Panc1 (cell line): ENCODE data around the gene GLIPR1L2. TPM values are rescaled to one million over a fixed set of nuclear protein-coding genes. Genes with fewer than 3 reads are reported as not detected.
"Not testable (repeated sequence)": the region's sequence is repeated elsewhere in the genome, so short reads cannot be mapped to it uniquely, and the experiment has no call there.

Experiments used
- ATAC-seq: fragments of 200-7000 bp; cut with Tn5 transposase; 2 replicates; pipeline ENCODE4 v1.9.1; 2020; ENCODE audit warnings: mild to moderate bottlenecking, moderate library complexity
- BruUV-seq: library from RNA; stranded (reverse); fragments of 400-500 nt; replicated peaks from 2 replicates; lab custom pipeline; 2021; lab: Mats Ljungman, UMichigan
- CTCF ChIA-PET: fragments of 300-600 bp; sonication (Branson Sonifier 250); formaldehyde crosslinking; loops from one replicate; lab custom pipeline; 2022; ENCODE audit warnings: antibody characterized with exemption; lab: Charles Lee
- POLR2A ChIA-PET: fragments of 300-600 bp; sonication (Branson Sonifier 250); formaldehyde crosslinking; loops from one replicate; lab custom pipeline; 2022; ENCODE audit warnings: antibody characterized with exemption; lab: Charles Lee
- DNase-seq: peaks from one replicate; pipeline ENCODE4 v3.0.0-alpha.2; 2010; ENCODE audit warnings: low read depth, low spot score
- H3K27ac ChIP-seq: 2 replicates; pipeline ENCODE4 v1.5.1; 2011; ENCODE audit warnings: mild to moderate bottlenecking, low read length, inconsistent platforms
- H3K27me3 ChIP-seq: fragments of 200-500 bp; sonication (Bioruptor generic); 2 replicates; pipeline ENCODE4 v1.6.0; 2014; ENCODE audit warnings: low read length, inconsistent platforms; ENCODE audit not compliant: control insufficient read depth, insufficient read depth
- H3K36me3 ChIP-seq: fragments of 200-500 bp; sonication (Bioruptor generic); 2 replicates; pipeline ENCODE4 v1.5.1; 2014; ENCODE audit warnings: inconsistent platforms, mild to moderate bottlenecking, low read length, moderate library complexity; ENCODE audit not compliant: control insufficient read depth, insufficient read depth
- H3K4me1 ChIP-seq: 2 replicates; pipeline ENCODE4 v1.5.1; 2011; ENCODE audit warnings: inconsistent platforms, mild to moderate bottlenecking, low read length, moderate library complexity; ENCODE audit not compliant: control insufficient read depth, insufficient read depth
- H3K4me3 ChIP-seq, 2 experiments: 2 replicates each; pipeline ENCODE4 v1.5.1; 2011 to 2012; ENCODE audit warnings: low read depth in 2 of 2, low read length in 2 of 2, mild to moderate bottlenecking in 2 of 2, inconsistent platforms in 1 of 2, moderate library complexity in 1 of 2
- H3K9me3 ChIP-seq: fragments of 200-500 bp; sonication (Bioruptor generic); 2 replicates; pipeline ENCODE4 v1.5.1; 2014; ENCODE audit warnings: low read depth, mild to moderate bottlenecking, inconsistent platforms, low read length, moderate library complexity; ENCODE audit not compliant: control insufficient read depth, insufficient read depth
- POLR2AphosphoS5 ChIP-seq: IDR thresholded peaks from 2 replicates; pipeline ENCODE4 v1.6.1; 2012; ENCODE audit warnings: mild to moderate bottlenecking, low read depth, low read length, moderate library complexity
- SIN3A ChIP-seq: IDR thresholded peaks from 2 replicates; pipeline ENCODE4 v1.6.1; 2012; ENCODE audit warnings: low read depth, mild to moderate bottlenecking, low read length, moderate library complexity, borderline replicate concordance; ENCODE audit not compliant: insufficient read depth
- TCF7L2 ChIP-seq: IDR thresholded peaks from 2 replicates; pipeline ENCODE4 v1.6.1; 2011; ENCODE audit warnings: mild to moderate bottlenecking, low read depth, low read length, inconsistent platforms
- in situ Hi-C: cut with HindIII; loops from 2 replicates; pipeline ENCODE4 v1.10.0; 2016; ENCODE audit warnings: low sequenced_read_pairs, low pct_unique_long_range_greater_than_20kb
- intact Hi-C: fragments of 100-400 bp; cut with micrococcal nuclease; formaldehyde crosslinking; loops from one replicate; pipeline ENCODE4 v1.10.0; 2022; ENCODE audit not compliant: unreplicated experiment
- total RNA-seq: library from RNA; stranded (reverse); gene quantifications from one replicate; pipeline ENCODE4 v1.2.1, GENCODE V29; 2021; ENCODE audit not compliant: unreplicated experiment
- TF ChIP-seq, protein P1 (sequence below), 2 experiments: IDR thresholded peaks; 2 replicates each; pipeline ENCODE4 v1.6.1; 2011 to 2012; ENCODE audit warnings: low read depth in 2 of 2, control low read depth in 1 of 2, low read length in 1 of 2, mild to moderate bottlenecking in 1 of 2, moderate library complexity in 1 of 2; ENCODE audit not compliant: insufficient read depth in 1 of 2
- TF ChIP-seq, protein P2 (sequence below): fragments of 450-650 bp; IDR thresholded peaks from 2 replicates; pipeline ENCODE4 v1.5.1; 2017; ENCODE audit warnings: mild to moderate bottlenecking

The GLIPR1L2 gene
- total RNA-seq, 1 experiment from 2014 or later, result 0.72 TPM

DNA sequence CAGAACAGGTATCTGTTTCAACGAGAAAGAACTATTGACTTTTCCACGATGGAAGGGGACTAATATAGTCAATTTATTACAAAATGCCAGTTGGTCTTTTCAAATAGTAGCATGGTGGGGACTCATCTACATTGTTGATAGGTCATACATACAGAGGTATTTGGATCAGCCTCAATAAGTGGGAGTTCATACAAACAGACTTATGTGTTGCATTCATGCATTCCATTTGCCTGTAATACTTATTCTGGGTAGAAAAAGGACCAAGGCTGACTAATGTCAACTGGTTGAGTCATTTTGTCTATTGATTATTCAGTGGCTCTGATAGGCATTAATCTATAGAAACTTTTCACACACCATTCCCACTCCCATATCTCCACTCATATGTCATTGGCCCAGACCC, 48.2 kb downstream of the GLIPR1L2 start:
- TF ChIP-seq SIN3A, result no peak
- TF ChIP-seq, protein P1, sequence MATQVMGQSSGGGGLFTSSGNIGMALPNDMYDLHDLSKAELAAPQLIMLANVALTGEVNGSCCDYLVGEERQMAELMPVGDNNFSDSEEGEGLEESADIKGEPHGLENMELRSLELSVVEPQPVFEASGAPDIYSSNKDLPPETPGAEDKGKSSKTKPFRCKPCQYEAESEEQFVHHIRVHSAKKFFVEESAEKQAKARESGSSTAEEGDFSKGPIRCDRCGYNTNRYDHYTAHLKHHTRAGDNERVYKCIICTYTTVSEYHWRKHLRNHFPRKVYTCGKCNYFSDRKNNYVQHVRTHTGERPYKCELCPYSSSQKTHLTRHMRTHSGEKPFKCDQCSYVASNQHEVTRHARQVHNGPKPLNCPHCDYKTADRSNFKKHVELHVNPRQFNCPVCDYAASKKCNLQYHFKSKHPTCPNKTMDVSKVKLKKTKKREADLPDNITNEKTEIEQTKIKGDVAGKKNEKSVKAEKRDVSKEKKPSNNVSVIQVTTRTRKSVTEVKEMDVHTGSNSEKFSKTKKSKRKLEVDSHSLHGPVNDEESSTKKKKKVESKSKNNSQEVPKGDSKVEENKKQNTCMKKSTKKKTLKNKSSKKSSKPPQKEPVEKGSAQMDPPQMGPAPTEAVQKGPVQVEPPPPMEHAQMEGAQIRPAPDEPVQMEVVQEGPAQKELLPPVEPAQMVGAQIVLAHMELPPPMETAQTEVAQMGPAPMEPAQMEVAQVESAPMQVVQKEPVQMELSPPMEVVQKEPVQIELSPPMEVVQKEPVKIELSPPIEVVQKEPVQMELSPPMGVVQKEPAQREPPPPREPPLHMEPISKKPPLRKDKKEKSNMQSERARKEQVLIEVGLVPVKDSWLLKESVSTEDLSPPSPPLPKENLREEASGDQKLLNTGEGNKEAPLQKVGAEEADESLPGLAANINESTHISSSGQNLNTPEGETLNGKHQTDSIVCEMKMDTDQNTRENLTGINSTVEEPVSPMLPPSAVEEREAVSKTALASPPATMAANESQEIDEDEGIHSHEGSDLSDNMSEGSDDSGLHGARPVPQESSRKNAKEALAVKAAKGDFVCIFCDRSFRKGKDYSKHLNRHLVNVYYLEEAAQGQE (IDR thresholded peaks at IDR 0.05; ENCODE audit: insufficient read depth in 1 of 2, low read depth in 2 of 2, low read length in 1 of 2), result no peak
- no peak for TF ChIP-seq TCF7L2
- TF ChIP-seq, protein P2, sequence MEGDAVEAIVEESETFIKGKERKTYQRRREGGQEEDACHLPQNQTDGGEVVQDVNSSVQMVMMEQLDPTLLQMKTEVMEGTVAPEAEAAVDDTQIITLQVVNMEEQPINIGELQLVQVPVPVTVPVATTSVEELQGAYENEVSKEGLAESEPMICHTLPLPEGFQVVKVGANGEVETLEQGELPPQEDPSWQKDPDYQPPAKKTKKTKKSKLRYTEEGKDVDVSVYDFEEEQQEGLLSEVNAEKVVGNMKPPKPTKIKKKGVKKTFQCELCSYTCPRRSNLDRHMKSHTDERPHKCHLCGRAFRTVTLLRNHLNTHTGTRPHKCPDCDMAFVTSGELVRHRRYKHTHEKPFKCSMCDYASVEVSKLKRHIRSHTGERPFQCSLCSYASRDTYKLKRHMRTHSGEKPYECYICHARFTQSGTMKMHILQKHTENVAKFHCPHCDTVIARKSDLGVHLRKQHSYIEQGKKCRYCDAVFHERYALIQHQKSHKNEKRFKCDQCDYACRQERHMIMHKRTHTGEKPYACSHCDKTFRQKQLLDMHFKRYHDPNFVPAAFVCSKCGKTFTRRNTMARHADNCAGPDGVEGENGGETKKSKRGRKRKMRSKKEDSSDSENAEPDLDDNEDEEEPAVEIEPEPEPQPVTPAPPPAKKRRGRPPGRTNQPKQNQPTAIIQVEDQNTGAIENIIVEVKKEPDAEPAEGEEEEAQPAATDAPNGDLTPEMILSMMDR, result no peak
- TF ChIP-seq POLR2AphosphoS5, result no peak
- POLR2A ChIA-PET, result no interaction called here
- ATAC-seq, result no peak
- in situ Hi-C loops (no loop called here), intact Hi-C loops (no loop called here)
- H3K36me3 ChIP-seq, result no peaks in the 10 kb centered on the region
- CTCF ChIA-PET, result no interaction called here
- peaks cover 15% of the 10 kb centered on the region; the same call in 1 of the 2 replicates for H3K9me3 ChIP-seq
- H3K4me3 ChIP-seq, result no peak overlapping the region
- no peak for DNase-seq
- BruUV-seq, result no TSS peak
- H3K27ac ChIP-seq, result no peak overlapping the region
- no peaks in the 10 kb centered on the region for H3K27me3 ChIP-seq
- no peaks in the 10 kb centered on the region for H3K4me1 ChIP-seq

DNA sequence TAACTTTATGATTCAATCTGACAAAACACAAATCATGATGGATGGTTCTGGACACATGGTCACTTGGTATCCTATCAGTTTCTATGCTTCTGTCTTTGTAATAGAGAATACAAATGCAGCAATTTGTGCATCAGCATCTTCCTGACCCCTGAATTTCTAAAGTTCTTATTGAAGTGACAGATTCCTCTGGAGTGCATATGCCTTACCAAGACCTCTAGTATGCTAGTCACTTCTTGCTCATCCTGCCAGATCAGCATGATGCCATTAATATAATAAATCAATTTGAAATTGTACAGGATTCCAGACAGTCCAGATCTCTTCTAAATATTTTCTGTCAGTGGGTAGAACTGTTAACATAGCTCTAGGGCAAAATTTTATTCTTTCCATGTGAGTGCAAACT, 49.0 kb downstream of the GLIPR1L2 start:
- DNase-seq (no peak), ATAC-seq (no peak)
- POLR2A ChIA-PET, result no interaction called here
- no peak overlapping the region for H3K4me3 ChIP-seq
- H3K4me1 ChIP-seq, result no peaks in the 10 kb centered on the region
- in situ Hi-C loops, result no loop called here
- TF ChIP-seq POLR2AphosphoS5 (no peak), SIN3A (no peak), TCF7L2 (no peak)
- TF ChIP-seq, protein P1 (IDR thresholded peaks at IDR 0.05; ENCODE audit: insufficient read depth in 1 of 2, low read depth in 2 of 2, low read length in 1 of 2), result no peak
- TF ChIP-seq, protein P2, result no peak
- H3K27ac ChIP-seq, result no peak overlapping the region
- peaks cover 15% of the 10 kb centered on the region; the same call in 1 of the 2 replicates for H3K9me3 ChIP-seq
- BruUV-seq, result no TSS peak
- intact Hi-C loops, result no loop called here
- no peaks in the 10 kb centered on the region for H3K27me3 ChIP-seq
- no peaks in the 10 kb centered on the region for H3K36me3 ChIP-seq
- CTCF ChIA-PET, result no interaction called here

DNA sequence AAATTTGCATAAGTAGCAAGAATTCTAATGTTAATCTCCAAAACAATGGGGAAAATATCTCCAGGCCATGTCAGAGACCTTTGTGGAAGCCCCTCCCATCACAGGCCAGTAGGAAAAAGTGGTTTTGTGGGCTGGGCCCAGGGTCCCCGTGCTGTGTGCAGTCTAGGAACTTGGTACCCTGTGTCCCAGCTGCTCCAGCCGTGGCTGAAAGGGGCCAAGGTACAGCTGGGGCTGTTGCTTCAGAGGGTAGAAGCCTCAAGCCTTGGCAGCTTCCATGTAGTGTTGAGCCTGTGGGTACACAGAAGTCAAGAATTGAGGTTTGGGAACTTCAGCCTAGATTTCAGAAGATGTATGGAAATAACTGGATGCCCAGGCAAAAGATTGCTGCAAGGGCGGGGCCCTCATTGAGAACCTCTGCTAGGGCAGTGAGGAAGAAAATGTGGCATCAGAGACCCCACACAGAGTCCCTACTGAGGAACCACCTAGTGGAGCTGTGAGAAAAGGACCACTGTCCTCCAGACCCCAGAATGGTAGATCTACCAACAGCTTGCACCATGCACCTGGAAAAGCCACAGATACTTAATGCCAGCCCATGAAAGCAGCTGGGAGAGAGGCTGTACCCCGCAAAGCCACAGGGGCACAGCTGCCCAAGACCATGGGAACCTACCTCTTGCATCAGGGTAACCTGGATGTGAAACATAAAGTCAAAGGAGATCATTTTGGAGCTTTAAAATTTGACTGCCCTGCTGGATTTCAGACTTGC, 51.0 kb downstream of the GLIPR1L2 start:
- H3K9me3 ChIP-seq, result peaks cover 10% of the 10 kb centered on the region; the same call in 1 of the 2 replicates
- H3K4me3 ChIP-seq, H3K36me3 ChIP-seq, ATAC-seq, DNase-seq, H3K4me1 ChIP-seq, H3K27ac ChIP-seq, CTCF ChIA-PET, in situ Hi-C loops, BruUV-seq, POLR2A ChIA-PET, H3K27me3 ChIP-seq, intact Hi-C loops: not testable (repeated sequence)
